ENCODE measurements around the gene SSPN.

The SSPN gene

GRCh38 chr12:26172013-26172412, 23.4 kb upstream of the SSPN start:
- ATAC-seq (replicated peaks) (no peak), DNase-seq (no peak)
- no peak overlapping the region for H3K27ac Mint-ChIP-seq
- no peaks in the 10 kb centered on the region for H3K36me3 Mint-ChIP-seq (ENCODE audit: insufficient read depth)
- no peaks in the 10 kb centered on the region for H3K4me1 Mint-ChIP-seq (ENCODE audit: low read depth in 2 of 2)
- no peaks in the 10 kb centered on the region for H3K9me3 Mint-ChIP-seq
- no peak overlapping the region for H3K4me3 Mint-ChIP-seq
- H3K27me3 Mint-ChIP-seq, result peaks cover 39 to 57% of the 10 kb centered on the region in 2 donors

- H3K36me3 Mint-ChIP-seq (ENCODE audit: insufficient read depth), result no peaks in the 10 kb centered on the region
- no peaks in the 10 kb centered on the region for H3K9me3 Mint-ChIP-seq
- H3K4me1 Mint-ChIP-seq (ENCODE audit: low read depth in 2 of 2), result no peaks in the 10 kb centered on the region
- H3K27ac Mint-ChIP-seq, result no peak overlapping the region
- H3K4me3 Mint-ChIP-seq, result no peak overlapping the region
- peaks cover 34 to 52% of the 10 kb centered on the region in 2 donors for H3K27me3 Mint-ChIP-seq
- no peak for ATAC-seq (replicated peaks)
- no peak for DNase-seq
Measured at GRCh38 chr12:26172539-26172938, 22.8 kb upstream of the SSPN start.

- Mint-ChIP-seq H3K4me1 (ENCODE audit: low read depth in 2 of 2) (no peaks in the 10 kb centered on the region), H3K9me3 (no peaks in the 10 kb centered on the region), H3K4me3 (no peak overlapping the region), H3K36me3 (ENCODE audit: insufficient read depth) (no peaks in the 10 kb centered on the region), H3K27me3 (peaks cover 33 to 49% of the 10 kb centered on the region in 2 donors), H3K27ac (no peak overlapping the region)
- ATAC-seq (replicated peaks) (no peak), DNase-seq (no peak)
Measured at GRCh38 chr12:26172946-26173552, 22.3 kb upstream of the SSPN start.

- H3K4me1 Mint-ChIP-seq (ENCODE audit: low read depth in 2 of 2), result no peaks in the 10 kb centered on the region
- H3K27me3 Mint-ChIP-seq, result peaks cover 55% of the 10 kb centered on the region in 2 donors
- H3K4me3 Mint-ChIP-seq, result no peak overlapping the region
- no peaks in the 10 kb centered on the region for H3K36me3 Mint-ChIP-seq (ENCODE audit: insufficient read depth)
- no peak overlapping the region for H3K27ac Mint-ChIP-seq
- ATAC-seq (replicated peaks) (no peak), DNase-seq (no peak)
- peaks cover 0 to 7% of the 10 kb centered on the region in 2 donors for H3K9me3 Mint-ChIP-seq
Measured at GRCh38 chr12:26176725-26177124, 18.6 kb upstream of the SSPN start.

- no peak overlapping the region for H3K4me3 Mint-ChIP-seq
Measured at GRCh38 chr12:26177283-26177682, 18.1 kb upstream of the SSPN start.

GRCh38 chr12:26179826-26180225, 15.5 kb upstream of the SSPN start:
- peaks cover 0 to 7% of the 10 kb centered on the region in 2 donors for H3K9me3 Mint-ChIP-seq
- peaks cover 37 to 40% of the 10 kb centered on the region in 2 donors for H3K27me3 Mint-ChIP-seq
- no peak overlapping the region for H3K4me3 Mint-ChIP-seq
- ATAC-seq (replicated peaks) (no peak), DNase-seq (no peak)
- no peaks in the 10 kb centered on the region for H3K4me1 Mint-ChIP-seq (ENCODE audit: low read depth in 2 of 2)
- H3K36me3 Mint-ChIP-seq (ENCODE audit: insufficient read depth), result no peaks in the 10 kb centered on the region
- H3K27ac Mint-ChIP-seq, result no peak overlapping the region

More at GRCh38 chr12:26177283-26177682, 18.1 kb upstream of the SSPN start:
- peaks cover 55 to 56% of the 10 kb centered on the region in 2 donors for H3K27me3 Mint-ChIP-seq
- peaks cover 0 to 7% of the 10 kb centered on the region in 2 donors for H3K9me3 Mint-ChIP-seq
- DNase-seq (no peak), ATAC-seq (replicated peaks) (no peak)
- H3K27ac Mint-ChIP-seq, result no peak overlapping the region
- H3K36me3 Mint-ChIP-seq (ENCODE audit: insufficient read depth), result no peaks in the 10 kb centered on the region
- no peaks in the 10 kb centered on the region for H3K4me1 Mint-ChIP-seq (ENCODE audit: low read depth in 2 of 2)

- no peaks in the 10 kb centered on the region for H3K36me3 Mint-ChIP-seq (ENCODE audit: insufficient read depth)
- peaks cover 39 to 45% of the 10 kb centered on the region in 2 donors for H3K27me3 Mint-ChIP-seq
- no peak for ATAC-seq (replicated peaks)
- H3K4me3 Mint-ChIP-seq, result no peak overlapping the region
- no peak overlapping the region for H3K27ac Mint-ChIP-seq
- H3K4me1 Mint-ChIP-seq (ENCODE audit: low read depth in 2 of 2), result no peaks in the 10 kb centered on the region
- peaks cover 0 to 7% of the 10 kb centered on the region in 2 donors for H3K9me3 Mint-ChIP-seq
- DNase-seq, result no peak
Measured at GRCh38 chr12:26182377-26182776, 13.0 kb upstream of the SSPN start.

- H3K4me3 Mint-ChIP-seq, result no peak overlapping the region
- ATAC-seq (replicated peaks), result no peak
- no peak overlapping the region for H3K27ac Mint-ChIP-seq
- H3K4me1 Mint-ChIP-seq (ENCODE audit: low read depth in 2 of 2), result no peaks in the 10 kb centered on the region
- H3K27me3 Mint-ChIP-seq, result peaks cover 35 to 38% of the 10 kb centered on the region in 2 donors
- DNase-seq, result no peak
- H3K9me3 Mint-ChIP-seq, result no peaks in the 10 kb centered on the region
- no peaks in the 10 kb centered on the region for H3K36me3 Mint-ChIP-seq (ENCODE audit: insufficient read depth)
Measured at GRCh38 chr12:26185532-26186320, 9.6 kb upstream of the SSPN start.

GRCh38 chr12:26187014-26187798, 8.2 kb upstream of the SSPN start:
- Mint-ChIP-seq H3K27ac (no peak overlapping the region), H3K4me3 (no peak overlapping the region), H3K9me3 (no peaks in the 10 kb centered on the region), H3K4me1 (ENCODE audit: low read depth in 2 of 2) (no peaks in the 10 kb centered on the region), H3K27me3 (peaks cover 32 to 36% of the 10 kb centered on the region in 2 donors), H3K36me3 (ENCODE audit: insufficient read depth) (no peaks in the 10 kb centered on the region)
- ATAC-seq (replicated peaks) (no peak), DNase-seq (no peak)

GRCh38 chr12:26188127-26188526, 7.2 kb upstream of the SSPN start:
- Mint-ChIP-seq H3K27ac (no peak overlapping the region), H3K9me3 (no peaks in the 10 kb centered on the region), H3K4me3 (no peak overlapping the region), H3K27me3 (peaks cover 32 to 36% of the 10 kb centered on the region in 2 donors), H3K36me3 (ENCODE audit: insufficient read depth) (no peaks in the 10 kb centered on the region), H3K4me1 (ENCODE audit: low read depth in 2 of 2) (no peaks in the 10 kb centered on the region)
- ATAC-seq (replicated peaks) (no peak), DNase-seq (no peak)

- no peaks in the 10 kb centered on the region for H3K36me3 Mint-ChIP-seq (ENCODE audit: insufficient read depth)
- H3K27ac Mint-ChIP-seq, result no peak overlapping the region
- peaks cover 32 to 39% of the 10 kb centered on the region in 2 donors for H3K27me3 Mint-ChIP-seq
- ATAC-seq (replicated peaks) (no peak), DNase-seq (no peak)
- no peak overlapping the region for H3K4me3 Mint-ChIP-seq
- H3K9me3 Mint-ChIP-seq, result no peaks in the 10 kb centered on the region
- H3K4me1 Mint-ChIP-seq (ENCODE audit: low read depth in 2 of 2), result no peaks in the 10 kb centered on the region
Measured at GRCh38 chr12:26188641-26189040, 6.7 kb upstream of the SSPN start.

GRCh38 chr12:26192142-26192541, 3.2 kb upstream of the SSPN start:
- H3K36me3 Mint-ChIP-seq (ENCODE audit: insufficient read depth), result no peaks in the 10 kb centered on the region
- no peaks in the 10 kb centered on the region for H3K9me3 Mint-ChIP-seq
- ATAC-seq (replicated peaks), result no peak
- H3K27ac Mint-ChIP-seq, result no peak overlapping the region
- H3K27me3 Mint-ChIP-seq, result peaks cover 39 to 51% of the 10 kb centered on the region in 2 donors
- no peak for DNase-seq
- H3K4me1 Mint-ChIP-seq (ENCODE audit: low read depth in 2 of 2), result peaks cover 0 to 5% of the 10 kb centered on the region in 2 donors
- H3K4me3 Mint-ChIP-seq, result no peak overlapping the region

- no peaks in the 10 kb centered on the region for H3K36me3 Mint-ChIP-seq (ENCODE audit: insufficient read depth)
- no peak overlapping the region for H3K4me3 Mint-ChIP-seq
- DNase-seq, result no peak
- no peaks in the 10 kb centered on the region for H3K9me3 Mint-ChIP-seq
- H3K27ac Mint-ChIP-seq, result no peak overlapping the region
- H3K27me3 Mint-ChIP-seq, result peaks cover 36 to 59% of the 10 kb centered on the region in 2 donors
- no peak for ATAC-seq (replicated peaks)
- H3K4me1 Mint-ChIP-seq (ENCODE audit: low read depth in 2 of 2), result peaks cover 0 to 5% of the 10 kb centered on the region in 2 donors
Measured at GRCh38 chr12:26193539-26193938, 1.8 kb upstream of the SSPN start.
